KBM-7 (cell line): ENCODE results near the gene TFAP2B.

Experiments used
- DNase-seq: peaks from one replicate; pipeline ENCODE4 v3.0.0-alpha.2; 2015
- in situ Hi-C: fragments of 300-500 bp; cut with MboI; formaldehyde crosslinking; loops from 2 replicates; pipeline ENCODE4 v1.14.3; 2020; ENCODE audit warnings: low sequenced_read_pairs, low pct_unique_long_range_greater_than_20kb, mixed read lengths

The TFAP2B gene

DNA sequence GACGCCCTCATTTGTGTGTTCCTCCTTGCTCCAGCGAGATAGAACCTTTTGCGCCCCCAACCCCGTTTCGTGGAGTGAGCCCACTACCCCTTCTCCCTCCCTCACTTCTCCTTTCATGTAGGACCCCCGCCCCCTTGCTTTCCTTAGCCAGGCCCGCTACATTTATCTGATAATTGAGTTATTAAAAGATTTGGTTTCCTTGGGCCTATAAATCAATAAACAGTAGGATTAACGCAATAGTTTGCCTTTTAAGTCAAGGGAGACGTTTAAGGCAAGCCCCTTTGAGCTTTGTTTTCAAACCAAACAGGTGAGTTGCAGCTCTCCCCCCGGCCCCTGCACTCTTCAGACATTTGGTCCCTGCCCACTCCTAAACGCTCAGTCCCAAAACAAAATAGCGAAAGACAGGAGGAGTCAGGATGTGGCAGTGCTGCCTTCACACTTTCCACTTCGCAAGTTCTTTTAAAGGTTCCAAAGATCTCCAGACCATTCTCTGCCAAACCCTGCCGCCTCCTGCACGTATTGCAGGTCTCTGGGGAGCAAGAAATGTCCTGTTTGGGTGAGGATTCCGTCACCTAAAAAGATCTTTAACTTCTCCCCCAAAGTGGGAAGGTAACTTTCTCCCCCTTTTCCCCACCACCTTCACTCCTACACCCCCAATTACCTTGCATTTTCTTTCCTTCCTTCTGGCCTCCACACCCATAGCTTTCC lies 27.6 kb downstream of the TFAP2B start:
- no peak for DNase-seq
- in situ Hi-C loops, result no loop called here

DNA sequence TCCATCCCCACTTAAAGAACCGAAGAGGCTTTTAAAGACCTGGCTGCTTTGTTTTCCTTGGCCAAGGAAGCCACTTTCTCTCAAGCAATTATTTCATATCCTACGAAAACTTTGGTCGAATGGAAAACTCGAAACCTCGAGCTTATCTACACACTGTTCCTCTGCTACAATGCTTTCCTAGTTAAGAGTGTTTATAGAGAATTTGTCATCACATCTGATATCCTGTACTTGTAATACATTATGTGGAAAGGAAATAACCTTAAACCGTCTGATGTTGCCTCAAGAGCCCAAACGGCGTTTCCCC lies 28.1 kb downstream of the TFAP2B start:
- in situ Hi-C loops, result no loop called here
- DNase-seq, result no peak

DNA sequence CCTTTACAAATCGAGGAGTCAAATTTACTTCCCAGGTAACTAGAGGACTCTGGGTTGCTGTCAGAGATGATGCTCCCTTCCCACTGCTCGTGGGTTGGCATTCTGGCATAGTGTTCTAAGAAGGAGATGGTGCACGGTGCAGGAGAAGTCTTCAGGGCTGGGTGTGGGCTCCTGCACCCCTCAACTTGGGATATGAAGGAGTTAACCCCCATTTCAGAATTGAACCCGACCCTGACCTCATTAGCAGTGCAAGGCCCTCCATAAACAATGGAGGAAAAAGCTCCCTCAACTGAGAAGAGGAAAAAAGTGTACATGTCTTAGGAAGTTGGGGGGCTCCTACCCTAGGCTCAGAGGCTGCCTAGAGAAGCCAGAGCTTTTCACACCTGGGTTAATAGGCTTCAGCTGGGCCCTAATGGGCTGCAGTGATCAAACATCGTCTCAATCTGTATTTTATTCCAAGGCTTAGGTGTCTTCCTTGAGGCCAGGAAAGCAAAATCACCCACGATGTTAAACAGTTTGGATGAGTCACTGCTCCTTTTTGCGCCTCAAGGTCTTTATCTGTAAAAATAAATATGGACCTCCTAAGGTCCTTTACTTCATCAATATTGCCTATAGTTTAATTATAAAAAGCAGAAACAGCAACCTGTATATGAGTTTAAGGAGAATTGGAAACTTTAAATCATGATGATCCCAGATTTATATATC lies 29.4 kb downstream of the TFAP2B start:
- no peak for DNase-seq
- in situ Hi-C loops, result no loop called here

DNA sequence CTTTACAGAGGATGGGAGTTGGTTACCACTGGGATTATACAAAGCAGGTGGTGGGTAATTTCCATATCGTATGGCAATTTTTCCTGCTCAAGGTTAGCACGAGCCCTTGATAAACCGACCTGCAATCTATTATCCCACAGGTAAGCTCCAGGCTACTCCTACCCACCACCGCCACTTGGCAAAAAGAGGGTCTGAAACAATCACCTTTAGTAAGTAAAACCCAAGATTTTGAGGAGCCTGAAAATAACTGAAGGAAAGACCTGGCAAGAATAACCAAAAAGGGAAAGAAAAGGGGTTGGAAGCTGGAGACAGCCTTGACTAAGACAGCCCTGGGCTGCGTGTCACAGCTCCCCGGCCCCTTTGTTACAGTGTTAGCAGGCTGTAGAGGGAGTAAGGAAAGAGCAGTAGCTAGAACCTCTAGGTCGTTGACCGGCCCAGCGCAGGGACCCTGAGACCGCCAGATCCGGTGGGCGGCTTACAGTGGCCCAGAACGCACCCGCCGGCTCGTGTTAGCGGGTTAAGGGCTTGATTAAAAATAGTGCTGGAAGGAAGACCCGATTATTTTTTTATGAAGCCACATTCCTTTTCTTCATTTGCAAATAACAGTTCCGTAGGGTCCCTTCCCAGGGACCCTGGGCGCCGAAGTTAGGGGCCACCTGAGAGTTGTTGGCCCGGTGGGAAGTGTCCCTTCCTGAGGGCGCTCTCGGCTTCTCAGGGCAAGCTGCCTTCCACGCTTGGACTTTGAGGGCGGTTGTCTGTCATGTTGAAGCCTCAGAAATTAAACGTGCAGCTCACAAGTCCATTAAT lies 30.5 kb downstream of the TFAP2B start:
- no peak for DNase-seq
- in situ Hi-C loops, result no loop called here

DNA sequence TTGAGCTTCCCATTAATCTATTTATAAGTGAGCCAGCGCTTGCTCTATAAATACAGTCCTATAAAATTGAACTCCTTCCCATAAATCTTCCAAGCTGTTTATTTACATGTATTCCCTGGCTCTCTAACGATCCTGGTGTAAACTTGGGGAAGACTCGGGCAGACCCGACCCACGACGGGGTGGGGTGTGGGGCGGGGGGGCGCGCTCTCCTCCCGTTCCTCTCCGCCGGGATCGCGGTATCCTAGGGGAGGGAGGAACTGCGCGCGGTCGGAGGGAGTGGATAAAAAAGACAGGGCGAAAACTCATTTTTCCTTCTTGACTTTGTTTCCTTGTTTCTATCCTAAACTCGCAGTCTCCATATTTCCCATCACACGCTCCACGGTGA lies 31.1 kb downstream of the TFAP2B start:
- no peak for DNase-seq
- in situ Hi-C loops, result no loop called here

DNA sequence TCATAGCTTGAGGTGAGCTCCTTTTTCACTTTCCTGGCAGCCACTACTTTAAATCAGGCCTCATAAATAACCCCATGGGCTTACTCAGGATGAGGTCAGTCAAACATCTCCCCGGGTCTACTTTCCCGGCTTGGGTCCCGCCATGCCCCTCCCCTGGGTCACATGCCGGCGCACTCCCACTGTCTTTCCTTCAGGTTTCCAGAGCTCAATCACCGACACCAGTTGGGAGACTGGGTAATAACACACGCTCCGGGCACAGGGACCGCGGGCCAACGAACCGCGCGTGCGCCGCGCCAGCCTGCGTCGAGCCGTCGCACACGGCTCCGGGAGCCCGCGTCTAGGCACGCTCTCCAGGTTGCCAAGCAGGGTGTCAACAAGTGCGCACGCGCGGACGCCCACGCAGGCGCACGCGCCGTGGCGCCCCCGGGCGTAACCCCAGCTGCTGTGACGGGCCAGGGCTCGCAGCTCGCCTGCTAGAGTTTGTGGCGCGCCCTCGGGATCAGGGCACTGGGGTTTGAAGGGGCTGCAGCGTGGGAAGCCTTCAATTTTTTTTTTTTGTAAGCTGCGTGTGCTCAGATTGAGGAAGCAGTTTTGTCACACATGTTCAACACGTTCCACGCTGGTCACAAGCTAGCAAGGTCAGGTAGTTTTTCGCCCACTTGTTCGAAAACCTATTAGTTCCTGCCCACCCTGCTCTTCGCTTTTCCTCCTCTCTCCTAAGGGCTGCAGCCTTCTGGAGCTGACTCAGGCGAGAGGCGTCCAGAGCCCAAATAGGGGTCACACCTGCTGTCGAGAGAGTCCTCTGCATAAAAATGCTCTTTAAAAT lies 31.8 kb downstream of the TFAP2B start:
- in situ Hi-C loops, result no loop called here
- DNase-seq, result no peak

DNA sequence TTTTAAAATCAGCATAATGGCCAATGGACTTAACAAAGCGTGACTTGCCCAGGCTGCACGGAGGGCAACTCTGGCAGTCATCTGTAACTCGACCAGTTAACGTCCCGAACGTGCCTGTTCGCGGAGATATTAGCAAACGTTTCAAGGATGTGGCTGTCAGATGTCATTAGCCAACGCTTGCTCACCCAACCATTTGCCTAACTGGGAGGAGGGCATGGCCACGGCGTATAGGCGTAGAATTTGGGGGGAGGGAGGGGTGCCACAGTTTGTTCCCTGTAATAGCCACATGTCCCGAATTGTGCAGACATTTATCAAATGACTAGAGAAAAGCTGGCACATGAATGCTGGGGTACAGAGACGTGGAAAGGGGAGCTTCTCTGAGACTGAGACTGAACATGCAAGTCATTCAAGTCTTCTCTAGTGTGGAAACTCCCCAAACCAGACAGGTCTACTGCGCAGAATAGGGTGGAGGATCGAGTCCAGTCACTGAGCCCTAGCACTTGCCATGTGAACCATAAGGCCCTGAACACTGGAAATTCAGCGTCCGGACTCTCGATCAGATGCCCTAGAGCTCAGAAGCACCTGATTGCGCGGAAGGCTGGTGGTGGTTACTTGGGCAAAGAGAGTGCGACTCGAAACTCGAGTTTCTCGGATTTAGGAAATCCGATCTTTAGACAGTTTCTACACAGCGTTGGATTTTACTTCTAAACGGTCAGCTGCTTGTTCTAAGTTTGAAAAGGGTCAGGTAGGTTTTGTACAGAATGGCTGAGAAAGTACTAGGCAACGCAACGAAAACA lies 32.6 kb downstream of the TFAP2B start:
- in situ Hi-C loops, result no loop called here
- DNase-seq, result no peak

DNA sequence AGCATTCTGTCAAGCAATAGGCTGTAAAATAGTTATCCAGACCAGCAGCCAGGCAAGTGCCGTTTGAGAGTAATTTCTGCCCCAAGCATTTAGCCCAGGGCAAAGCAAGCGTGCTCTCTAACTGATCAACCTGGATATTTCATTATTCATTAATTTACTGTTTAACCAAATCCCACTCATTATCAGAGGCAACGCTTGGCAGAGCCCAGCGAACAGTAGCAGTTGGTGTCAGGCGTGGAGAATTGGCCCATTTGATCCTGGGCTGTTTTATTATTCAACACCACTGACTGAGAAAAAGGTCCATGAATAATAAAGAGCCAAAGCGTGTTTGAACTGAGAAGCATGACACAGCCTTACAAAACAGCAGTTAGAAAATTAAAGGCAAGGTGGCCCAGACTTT lies 35.3 kb downstream of the TFAP2B start:
- DNase-seq, result no peak
- in situ Hi-C loops, result no loop called here

DNA sequence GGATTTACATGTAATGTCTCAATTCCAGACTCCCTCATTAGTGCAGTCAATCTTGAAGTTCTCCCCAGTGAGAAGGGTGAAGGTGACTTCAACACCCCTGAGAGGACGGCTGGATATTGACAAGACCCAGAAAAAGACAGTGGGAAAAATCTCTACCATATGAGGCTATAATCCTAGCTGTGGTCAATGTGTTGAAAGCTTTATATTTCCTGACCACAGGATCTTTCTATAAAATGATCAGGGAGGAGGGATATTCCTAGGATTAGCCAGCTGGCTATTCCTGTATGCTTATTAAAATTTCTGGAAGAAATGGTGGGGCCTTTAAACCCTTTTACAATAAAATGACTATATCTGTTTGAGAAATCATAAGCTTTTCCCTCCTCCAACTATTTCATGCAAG lies 43.0 kb downstream of the TFAP2B start:
- DNase-seq, result no peak
- in situ Hi-C loops, result no loop called here

DNA sequence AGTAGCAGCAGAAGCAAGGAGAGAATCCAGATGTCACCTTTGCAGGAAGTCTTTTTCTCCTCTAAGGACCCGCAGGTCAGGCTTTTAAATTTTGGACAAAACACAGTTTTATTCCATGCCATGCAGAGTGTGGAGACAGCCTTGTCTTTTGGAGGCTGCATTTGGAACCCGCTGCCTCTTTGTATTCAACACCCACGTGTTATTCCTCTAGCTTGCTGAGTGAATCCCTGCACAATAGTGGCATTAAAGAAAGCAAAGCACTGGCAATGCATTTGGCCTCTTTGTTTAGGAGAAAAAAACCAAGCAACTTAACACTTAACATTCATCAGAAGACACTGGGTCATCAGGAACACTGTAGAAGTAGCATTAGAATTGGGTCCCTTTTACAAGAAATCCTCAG lies 43.5 kb downstream of the TFAP2B start:
- in situ Hi-C loops, result no loop called here

DNA sequence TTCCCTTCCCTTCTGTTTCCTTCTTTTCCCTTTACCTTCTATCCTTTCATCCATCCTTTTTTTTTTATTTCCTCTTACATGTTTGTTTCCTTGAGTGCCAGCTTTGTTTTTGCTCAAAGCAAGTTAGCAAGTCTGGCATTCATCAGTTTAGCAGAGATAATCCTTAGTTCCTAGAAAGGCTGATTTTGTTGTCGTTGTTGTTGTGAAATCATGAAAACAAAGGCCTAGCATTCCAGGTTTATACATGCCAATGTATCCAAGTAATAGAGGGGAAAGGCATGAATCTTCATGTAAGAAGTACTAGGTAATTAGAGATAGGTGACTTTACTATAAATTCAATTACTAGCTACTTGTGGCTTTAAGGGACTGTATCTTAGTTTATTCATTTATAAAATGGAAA lies 45.9 kb downstream of the TFAP2B start:
- in situ Hi-C loops, result no loop called here
- DNase-seq, result no peak

More for the DNA sequence above, 43.5 kb downstream of the TFAP2B start:
- no peak for DNase-seq

DNA sequence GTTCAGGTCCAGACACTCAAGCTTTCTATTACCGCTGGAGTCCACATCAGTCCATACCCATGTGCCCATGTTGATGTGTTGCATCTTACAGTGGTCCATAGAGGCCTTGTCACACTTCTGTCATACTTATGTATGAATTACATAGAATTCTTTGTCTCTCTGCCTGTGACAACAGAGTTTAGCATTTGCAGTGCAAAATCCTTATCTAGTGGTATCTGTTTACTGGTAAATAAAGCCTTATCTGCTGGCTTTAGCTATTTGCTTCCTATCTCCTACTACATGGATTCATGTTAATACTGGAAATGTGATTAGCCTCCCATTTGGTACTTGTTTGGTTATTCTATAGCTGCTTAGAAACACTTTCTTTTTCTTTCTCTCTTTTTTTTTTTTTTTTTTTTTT lies 49.8 kb downstream of the TFAP2B start:
- DNase-seq, result no peak
- in situ Hi-C loops, result no loop called here

DNA sequence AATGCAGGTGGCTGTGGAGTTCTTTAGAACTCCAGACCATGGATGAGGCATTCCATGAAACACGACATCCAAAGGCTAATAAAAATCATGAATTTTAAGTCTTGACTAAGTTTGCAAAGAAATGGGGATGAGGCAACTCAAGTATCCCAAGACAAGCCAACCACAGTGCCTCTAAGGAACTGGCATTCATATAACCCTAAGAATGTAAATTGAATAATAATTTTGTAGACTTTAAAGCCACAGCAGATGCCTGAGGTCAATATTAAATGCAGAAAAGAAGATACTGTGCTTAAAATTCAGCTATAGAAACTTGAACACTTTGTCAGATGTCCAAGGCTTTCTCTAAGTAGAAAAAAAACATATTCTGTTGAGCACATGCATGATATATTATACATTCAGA lies 54.5 kb downstream of the TFAP2B start:
- DNase-seq, result no peak
- in situ Hi-C loops, result no loop called here

DNA sequence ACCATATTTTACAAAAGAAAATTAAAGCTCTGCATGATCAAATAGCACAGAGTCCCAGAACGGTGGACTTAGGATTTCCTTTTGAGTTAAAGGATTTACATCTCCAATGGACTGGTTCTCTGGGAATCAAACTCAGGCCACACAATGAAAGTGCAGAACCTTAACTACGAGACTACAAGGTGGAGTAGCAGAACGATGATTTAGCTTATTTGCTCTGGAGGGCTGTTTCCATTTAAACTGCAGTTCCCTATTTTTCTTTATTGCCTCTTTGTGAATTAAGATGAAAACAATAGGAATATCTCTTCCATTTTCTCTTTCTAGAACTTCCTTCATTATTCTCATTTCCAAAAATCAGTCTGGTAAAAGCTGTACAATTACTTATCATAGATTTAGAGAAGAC lies 65.7 kb downstream of the TFAP2B start:
- DNase-seq, result no peak
- in situ Hi-C loops, result no loop called here

DNA sequence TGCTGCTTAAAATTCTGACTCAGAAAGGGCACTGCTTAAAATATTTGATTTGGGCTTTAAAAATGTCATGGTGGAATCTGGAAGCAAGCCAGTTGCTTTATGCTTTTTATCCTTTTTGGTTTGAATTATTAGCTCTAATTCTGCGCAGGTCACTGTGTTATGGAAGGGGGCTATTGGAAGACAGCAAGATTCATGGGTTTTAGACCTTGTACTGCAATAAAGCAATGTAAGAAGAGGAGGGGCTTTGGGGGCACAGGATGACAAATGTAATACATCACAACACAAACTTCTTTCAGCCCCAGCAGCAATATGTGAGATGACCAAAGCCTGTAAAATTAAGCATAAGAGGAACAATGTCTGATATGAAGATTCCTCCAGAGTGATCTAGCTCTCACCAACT lies 68.4 kb downstream of the TFAP2B start:
- in situ Hi-C loops, result no loop called here

DNA sequence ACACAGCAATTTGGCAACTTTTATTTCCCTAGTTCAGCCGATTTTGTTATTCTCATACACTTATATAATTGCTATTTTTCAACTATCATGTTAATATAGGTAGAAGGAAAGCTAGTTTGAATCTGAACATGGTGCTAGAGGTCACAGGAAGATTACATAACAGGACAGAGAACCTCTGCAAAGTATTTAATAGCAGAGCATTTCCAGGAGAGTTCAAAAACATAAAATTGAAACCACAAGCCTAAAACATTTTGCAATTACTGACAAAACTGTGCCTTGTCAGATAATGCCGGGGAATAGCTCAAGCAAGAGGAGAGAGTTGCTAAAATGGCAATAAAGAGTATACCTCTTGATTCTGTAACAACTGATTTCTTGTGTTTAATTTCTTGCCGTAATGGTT lies 70.8 kb downstream of the TFAP2B start:
- in situ Hi-C loops, result no loop called here
- DNase-seq, result no peak

More for the DNA sequence above, 68.4 kb downstream of the TFAP2B start:
- DNase-seq, result no peak

DNA sequence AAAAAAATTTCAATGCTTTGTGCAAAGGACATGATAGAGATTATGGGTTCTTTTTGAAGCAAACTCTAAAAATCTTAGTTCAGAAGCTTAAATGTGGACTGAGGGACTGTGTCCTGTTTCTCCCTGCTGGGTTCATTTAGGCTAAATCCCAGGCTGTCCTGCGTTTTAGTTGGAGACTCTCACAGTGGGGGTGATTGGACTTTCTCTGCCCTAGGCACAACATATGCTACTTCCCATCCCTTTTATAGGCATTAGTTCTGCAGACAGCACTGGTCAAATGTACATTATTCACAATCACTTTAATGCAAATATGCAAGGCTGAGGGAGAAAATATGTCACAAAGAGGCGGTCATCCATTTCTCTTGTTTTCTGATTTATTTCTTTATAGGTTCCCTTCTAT lies 71.3 kb downstream of the TFAP2B start:
- DNase-seq, result no peak
- in situ Hi-C loops, result no loop called here

DNA sequence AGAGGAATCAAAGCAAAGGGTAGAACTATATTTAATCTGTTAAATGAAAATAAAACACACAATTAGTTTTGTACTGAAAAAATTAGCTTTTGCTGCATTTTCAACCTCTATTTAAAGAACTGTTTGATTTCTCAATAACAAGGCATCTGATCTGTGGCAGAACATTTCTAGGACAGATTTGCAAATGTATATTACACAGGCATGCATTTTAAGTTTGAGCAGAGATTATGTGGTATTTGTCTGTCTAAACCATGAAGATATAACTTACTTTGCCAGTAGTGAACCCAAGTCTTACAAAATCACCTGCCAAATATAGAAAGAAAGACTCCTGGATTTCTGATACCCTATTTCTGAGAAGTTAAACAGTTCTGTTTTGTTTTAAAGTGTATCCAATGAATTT lies 71.9 kb downstream of the TFAP2B start:
- no peak for DNase-seq
- in situ Hi-C loops, result no loop called here

DNA sequence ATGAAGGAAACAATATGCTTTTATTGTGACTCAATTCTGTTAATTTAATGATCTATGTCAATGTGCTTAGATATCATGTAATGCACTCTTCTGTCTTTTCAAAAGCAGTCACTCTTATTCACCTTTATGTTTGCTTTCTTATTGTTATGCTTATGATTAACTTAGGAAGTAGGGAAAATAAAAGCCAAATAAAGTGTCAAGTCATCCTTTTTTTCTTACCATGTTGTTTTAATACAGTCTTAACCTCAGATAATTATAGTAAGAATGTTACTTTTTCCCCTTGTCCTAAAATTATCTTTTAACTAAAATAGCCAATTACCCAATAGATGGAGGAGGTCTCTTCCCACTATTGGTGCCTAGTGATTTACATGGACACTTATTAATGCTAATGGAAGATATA lies 72.6 kb downstream of the TFAP2B start:
- in situ Hi-C loops, result no loop called here
- no peak for DNase-seq
